NT2/D1 (cell line): ENCODE results near the gene TP53RK.

ENCODE experiments used
- DNase-seq: peaks from one replicate; pipeline ENCODE4 v3.0.0-alpha.2; 2011; ENCODE audit warnings: low read depth, low spot score
- H3K27me3 ChIP-seq: 2 replicates; pipeline ENCODE4 v1.6.0; 2011; ENCODE audit warnings: mild to moderate bottlenecking; ENCODE audit not compliant: insufficient read length, insufficient read depth
- H3K36me3 ChIP-seq: 2 replicates; pipeline ENCODE4 v1.6.1; 2011; ENCODE audit warnings: mild to moderate bottlenecking, low read length, mixed read lengths; ENCODE audit not compliant: insufficient read depth, insufficient read length
- H3K4me1 ChIP-seq: 2 replicates; pipeline ENCODE4 v1.5.1; 2011; ENCODE audit not compliant: insufficient read depth, insufficient read length
- H3K4me3 ChIP-seq: 2 replicates; pipeline ENCODE4 v1.5.1; 2011; ENCODE audit warnings: low read depth; ENCODE audit not compliant: insufficient read length
- H3K9ac ChIP-seq: 2 replicates; pipeline ENCODE4 v1.6.0; 2011; ENCODE audit warnings: low read depth; ENCODE audit not compliant: insufficient read length
- H3K9me3 ChIP-seq: 2 replicates; pipeline ENCODE4 v1.5.1; 2011; ENCODE audit warnings: mild to moderate bottlenecking, low read length; ENCODE audit not compliant: insufficient read depth
- SUZ12 ChIP-seq: IDR thresholded peaks from 2 replicates; pipeline ENCODE4 v1.6.1; 2011; ENCODE audit not compliant: insufficient read length, insufficient read depth; ENCODE audit errors: extremely low read depth
- YY1 ChIP-seq: IDR thresholded peaks from 2 replicates; pipeline ENCODE4 v1.6.1; 2011; ENCODE audit not compliant: insufficient read length, insufficient read depth
- ZNF274 ChIP-seq: IDR thresholded peaks from 2 replicates; pipeline ENCODE4 v1.6.1; 2011; ENCODE audit warnings: mild to moderate bottlenecking, low read depth, low read length

The TP53RK gene

GRCh38 chr20:46672543-46673148, 16.6 kb downstream of the TP53RK start:
- H3K36me3 ChIP-seq, result no peaks in the 10 kb centered on the region
- no peaks in the 10 kb centered on the region for H3K27me3 ChIP-seq
- H3K9ac ChIP-seq, result no peak overlapping the region
- peaks cover 2% of the 10 kb centered on the region for H3K4me1 ChIP-seq
- no peak overlapping the region for H3K4me3 ChIP-seq
- TF ChIP-seq SUZ12, result no peak
- no peak for TF ChIP-seq ZNF274
- TF ChIP-seq YY1, result no peak
- peaks cover 41% of the 10 kb centered on the region for H3K9me3 ChIP-seq
- no peak for DNase-seq

- peaks cover 2% of the 10 kb centered on the region for H3K4me1 ChIP-seq
- no peak for TF ChIP-seq YY1
- TF ChIP-seq ZNF274, result no peak
- no peak for TF ChIP-seq SUZ12
- H3K36me3 ChIP-seq, result no peaks in the 10 kb centered on the region
- no peak overlapping the region for H3K4me3 ChIP-seq
- H3K9me3 ChIP-seq, result peaks cover 41% of the 10 kb centered on the region
- no peak overlapping the region for H3K9ac ChIP-seq
- no peak for DNase-seq
- no peaks in the 10 kb centered on the region for H3K27me3 ChIP-seq
Measured at GRCh38 chr20:46671866-46672542, 17.2 kb downstream of the TP53RK start.

- H3K36me3 ChIP-seq, result no peaks in the 10 kb centered on the region
- no peak for TF ChIP-seq ZNF274
- no peak for TF ChIP-seq YY1
- no peak for TF ChIP-seq SUZ12
- DNase-seq, result no peak
- peaks cover 2% of the 10 kb centered on the region for H3K4me1 ChIP-seq
- H3K9me3 ChIP-seq, result peaks cover 41% of the 10 kb centered on the region
- no peak overlapping the region for H3K9ac ChIP-seq
- H3K27me3 ChIP-seq, result no peaks in the 10 kb centered on the region
- H3K4me3 ChIP-seq, result no peak overlapping the region
Measured at GRCh38 chr20:46670585-46671584, 18.4 kb downstream of the TP53RK start.

- Histone ChIP-seq H3K9ac (no peak overlapping the region), H3K4me3 (no peak overlapping the region), H3K4me1 (peaks cover 2% of the 10 kb centered on the region), H3K36me3 (no peaks in the 10 kb centered on the region), H3K9me3 (peaks cover 41% of the 10 kb centered on the region), H3K27me3 (no peaks in the 10 kb centered on the region)
- DNase-seq, result no peak
- TF ChIP-seq SUZ12 (no peak), YY1 (no peak), ZNF274 (no peak)
Measured at GRCh38 chr20:46670228-46670584, 19.0 kb downstream of the TP53RK start.

- Histone ChIP-seq H3K4me3 (no peak overlapping the region), H3K9ac (no peak overlapping the region), H3K4me1 (no peaks in the 10 kb centered on the region), H3K9me3 (peaks cover 28% of the 10 kb centered on the region; the same call in 1 of the 2 replicates), H3K36me3 (no peaks in the 10 kb centered on the region), H3K27me3 (no peaks in the 10 kb centered on the region)
- no peak for TF ChIP-seq SUZ12
- TF ChIP-seq YY1, result no peak
- TF ChIP-seq ZNF274, result no peak
- DNase-seq, result no peak
Measured at GRCh38 chr20:46666818-46667515, 22.3 kb downstream of the TP53RK start.

GRCh38 chr20:46666306-46666705, 22.9 kb downstream of the TP53RK start:
- Histone ChIP-seq H3K9me3 (peaks cover 21% of the 10 kb centered on the region; the same call in 1 of the 2 replicates), H3K27me3 (no peaks in the 10 kb centered on the region), H3K9ac (no peak overlapping the region), H3K36me3 (no peaks in the 10 kb centered on the region), H3K4me1 (no peaks in the 10 kb centered on the region), H3K4me3 (no peak overlapping the region)
- TF ChIP-seq YY1 (no peak), ZNF274 (no peak), SUZ12 (no peak)
- no peak for DNase-seq

- H3K4me3 ChIP-seq, result no peak overlapping the region
- no peaks in the 10 kb centered on the region for H3K4me1 ChIP-seq
- H3K27me3 ChIP-seq, result no peaks in the 10 kb centered on the region
- peaks cover 16% of the 10 kb centered on the region; the same call in 1 of the 2 replicates for H3K9me3 ChIP-seq
- no peak overlapping the region for H3K9ac ChIP-seq
- TF ChIP-seq YY1 (no peak), ZNF274 (no peak)
- H3K36me3 ChIP-seq, result no peaks in the 10 kb centered on the region
- no peak for DNase-seq
Measured at GRCh38 chr20:46665602-46666001, 23.6 kb downstream of the TP53RK start.
